RWPE2 (cell line): Measurements from ENCODE around the gene SCARF1.
A peak's percentile ranks its signal among the peaks of the same experiment; 100 is the strongest.
"Not testable (repeated sequence)": the region's sequence is repeated elsewhere in the genome, so short reads cannot be mapped to it uniquely, and the experiment has no call there.

Source experiments
- ATAC-seq: fragments of 200-7000 bp; cut with Tn5 transposase; 3 replicates; pipeline ENCODE4 v1.9.1; 2021; ENCODE audit warnings: low read depth
- DNase-seq: peaks from one replicate; pipeline ENCODE4 v3.0.0-alpha.2; 2020; ENCODE audit warnings: low spot score
- H3K27ac ChIP-seq: fragments of 450-650 bp; 2 replicates; pipeline ENCODE4 v1.5.1; 2017; ENCODE audit warnings: mild to moderate bottlenecking; ENCODE audit not compliant: poor library complexity, severe bottlenecking
- H3K27me3 ChIP-seq: fragments of 250-450 bp; sonication (Bioruptor Pico); 2 replicates; pipeline ENCODE4 v1.5.1; 2021; ENCODE audit warnings: mild to moderate bottlenecking, moderate library complexity; ENCODE audit not compliant: insufficient read depth, poor library complexity, severe bottlenecking
- H3K36me3 ChIP-seq: fragments of 250-450 bp; sonication (Bioruptor Pico); 2 replicates; pipeline ENCODE4 v1.5.1; 2020; ENCODE audit warnings: low read depth, mild to moderate bottlenecking, moderate library complexity
- H3K4me1 ChIP-seq: fragments of 250-450 bp; sonication (Bioruptor Pico); 2 replicates; pipeline ENCODE4 v1.5.1; 2021; ENCODE audit warnings: mild to moderate bottlenecking, moderate library complexity; ENCODE audit not compliant: insufficient read depth, poor library complexity, severe bottlenecking
- H3K4me3 ChIP-seq: fragments of 250-450 bp; sonication (Bioruptor Pico); 2 replicates; pipeline ENCODE4 v1.5.1; 2021; ENCODE audit warnings: mild to moderate bottlenecking, moderate library complexity; ENCODE audit not compliant: severe bottlenecking
- H3K9me3 ChIP-seq: fragments of 250-450 bp; sonication (Bioruptor Pico); 2 replicates; pipeline ENCODE4 v1.5.1; 2021; ENCODE audit warnings: mild to moderate bottlenecking, moderate library complexity; ENCODE audit not compliant: severe bottlenecking
- CTCF ChIP-seq: fragments of 450-650 bp; IDR thresholded peaks from one replicate; pipeline ENCODE4 v1.5.1; 2017; ENCODE audit warnings: mild to moderate bottlenecking, moderate library complexity; ENCODE audit not compliant: poor library complexity, severe bottlenecking

SCARF1 gene

GRCh38 chr17:1645207-1646171 is at the start of gene SCARF1:
TSS of gene SCARF1 (minus strand) at chr17:1645732. CDS start at chr17:1645697, 35 bp downstream.
- H3K4me3 ChIP-seq = no peak within 1 kb of the TSS
- peaks cover 13% of the 10 kb centered on the region for H3K4me1 ChIP-seq
- no peaks in the 10 kb centered on the region for H3K27me3 ChIP-seq
- no peaks in the 10 kb centered on the region; the same call in 1 of the 2 replicates for H3K36me3 ChIP-seq
- DNase-seq (no peak), ATAC-seq (no peak)
- H3K9me3 ChIP-seq = no peaks in the 10 kb centered on the region
- H3K27ac ChIP-seq = peak within 1 kb of the TSS; percentile 48
- TF ChIP-seq CTCF = no peak

- H3K36me3 ChIP-seq = no peaks in the 10 kb centered on the region
- H3K4me3 ChIP-seq = no peak overlapping the region
- TF ChIP-seq CTCF = no peak
- DNase-seq = no peak
- no peaks in the 10 kb centered on the region for H3K4me1 ChIP-seq
- H3K27me3 ChIP-seq = no peaks in the 10 kb centered on the region
- H3K9me3 ChIP-seq = no peaks in the 10 kb centered on the region
- H3K27ac ChIP-seq = no peak overlapping the region
- no peak for ATAC-seq
Measured at GRCh38 chr17:1693339-1693738, 47.8 kb upstream of the SCARF1 start.

- DNase-seq = no peak
- no peaks in the 10 kb centered on the region for H3K27me3 ChIP-seq
Measured at GRCh38 chr17:1690544-1691221, 45.2 kb upstream of the SCARF1 start.

GRCh38 chr17:1688405-1688804 is 42.9 kb upstream of the SCARF1 start:
- not testable (repeated sequence) for H3K4me3 ChIP-seq, H3K9me3 ChIP-seq, ATAC-seq, H3K27ac ChIP-seq, DNase-seq, H3K36me3 ChIP-seq, H3K27me3 ChIP-seq
- peaks cover 11% of the 10 kb centered on the region for H3K4me1 ChIP-seq

More at GRCh38 chr17:1690544-1691221, 45.2 kb upstream of the SCARF1 start:
- H3K27ac ChIP-seq = no peak overlapping the region
- no peaks in the 10 kb centered on the region for H3K9me3 ChIP-seq
- H3K36me3 ChIP-seq = no peaks in the 10 kb centered on the region
- peaks cover 10% of the 10 kb centered on the region for H3K4me1 ChIP-seq
- no peak for TF ChIP-seq CTCF
- H3K4me3 ChIP-seq = no peak overlapping the region
- no peak for ATAC-seq

GRCh38 chr17:1686086-1686485 is 40.6 kb upstream of the SCARF1 start:
- Histone ChIP-seq H3K36me3 (peaks cover 26% of the 10 kb centered on the region), H3K27me3 (no peaks in the 10 kb centered on the region), H3K4me3 (no peak overlapping the region), H3K27ac (peak overlapping the region; percentile 34), H3K9me3 (no peaks in the 10 kb centered on the region), H3K4me1 (peaks cover 11% of the 10 kb centered on the region)
- DNase-seq (no peak), ATAC-seq (0 out of 3 replicates have a peak, but pooled peaks have one; percentile 28)
- no peak for TF ChIP-seq CTCF
